Measurements from ENCODE around the gene RHOA.

Gene RHOA

DNA sequence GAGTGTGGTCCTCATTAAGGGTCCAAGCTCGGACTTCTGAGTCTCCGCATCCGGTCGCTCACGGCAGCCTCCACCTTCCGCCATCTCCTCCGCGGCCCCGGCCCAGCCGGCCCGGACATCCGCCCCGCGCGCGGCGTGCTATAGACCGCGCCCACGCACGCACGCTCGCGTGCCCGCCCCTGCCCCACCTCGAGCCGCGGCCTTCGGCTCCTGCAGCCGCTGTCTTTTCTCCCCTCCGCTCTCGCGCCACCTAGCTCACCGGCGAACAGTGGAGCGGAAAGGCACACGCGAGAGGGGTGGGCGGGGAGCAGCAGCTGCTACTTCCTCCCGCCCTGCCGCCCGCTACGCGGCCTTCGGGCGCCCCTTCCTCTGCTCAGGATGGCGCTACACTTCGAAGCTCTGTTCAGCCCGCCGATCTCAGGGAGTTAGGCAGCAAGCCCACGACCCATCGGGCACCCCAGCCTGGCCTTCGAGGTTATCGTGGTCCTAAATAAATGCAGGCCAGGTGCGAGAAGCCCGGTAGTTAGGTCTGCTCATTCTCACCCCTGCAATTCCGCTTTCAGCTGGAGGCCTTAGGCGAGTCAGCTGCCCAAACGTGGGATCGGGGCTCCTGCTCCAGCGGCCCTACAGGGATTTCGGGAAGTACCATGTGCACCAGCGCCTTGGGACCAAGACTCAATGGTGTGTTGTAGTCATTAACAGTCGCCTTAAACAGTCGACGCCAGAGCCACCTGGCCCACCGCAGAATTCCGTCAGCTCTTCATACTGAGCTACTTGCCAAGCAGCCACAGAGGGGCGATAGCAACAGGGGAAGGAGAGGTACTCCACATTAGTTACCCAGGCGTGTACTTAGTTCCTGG, 71.6 kb downstream of the RHOA start, which contains the start of gene USP4 (continued):
- TF ChIP-seq, protein P1, sequence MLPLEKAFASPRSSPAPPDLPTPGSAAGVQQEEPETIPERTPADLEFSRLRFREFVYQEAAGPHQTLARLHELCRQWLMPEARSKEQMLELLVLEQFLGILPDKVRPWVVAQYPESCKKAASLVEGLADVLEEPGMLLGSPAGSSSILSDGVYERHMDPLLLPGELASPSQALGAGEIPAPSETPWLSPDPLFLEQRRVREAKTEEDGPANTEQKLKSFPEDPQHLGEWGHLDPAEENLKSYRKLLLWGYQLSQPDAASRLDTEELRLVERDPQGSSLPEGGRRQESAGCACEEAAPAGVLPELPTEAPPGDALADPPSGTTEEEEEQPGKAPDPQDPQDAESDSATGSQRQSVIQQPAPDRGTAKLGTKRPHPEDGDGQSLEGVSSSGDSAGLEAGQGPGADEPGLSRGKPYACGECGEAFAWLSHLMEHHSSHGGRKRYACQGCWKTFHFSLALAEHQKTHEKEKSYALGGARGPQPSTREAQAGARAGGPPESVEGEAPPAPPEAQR (tag by site-specific recombination; IDR thresholded peaks at IDR 0.05): no peak
- TF ChIP-seq, protein P2, sequence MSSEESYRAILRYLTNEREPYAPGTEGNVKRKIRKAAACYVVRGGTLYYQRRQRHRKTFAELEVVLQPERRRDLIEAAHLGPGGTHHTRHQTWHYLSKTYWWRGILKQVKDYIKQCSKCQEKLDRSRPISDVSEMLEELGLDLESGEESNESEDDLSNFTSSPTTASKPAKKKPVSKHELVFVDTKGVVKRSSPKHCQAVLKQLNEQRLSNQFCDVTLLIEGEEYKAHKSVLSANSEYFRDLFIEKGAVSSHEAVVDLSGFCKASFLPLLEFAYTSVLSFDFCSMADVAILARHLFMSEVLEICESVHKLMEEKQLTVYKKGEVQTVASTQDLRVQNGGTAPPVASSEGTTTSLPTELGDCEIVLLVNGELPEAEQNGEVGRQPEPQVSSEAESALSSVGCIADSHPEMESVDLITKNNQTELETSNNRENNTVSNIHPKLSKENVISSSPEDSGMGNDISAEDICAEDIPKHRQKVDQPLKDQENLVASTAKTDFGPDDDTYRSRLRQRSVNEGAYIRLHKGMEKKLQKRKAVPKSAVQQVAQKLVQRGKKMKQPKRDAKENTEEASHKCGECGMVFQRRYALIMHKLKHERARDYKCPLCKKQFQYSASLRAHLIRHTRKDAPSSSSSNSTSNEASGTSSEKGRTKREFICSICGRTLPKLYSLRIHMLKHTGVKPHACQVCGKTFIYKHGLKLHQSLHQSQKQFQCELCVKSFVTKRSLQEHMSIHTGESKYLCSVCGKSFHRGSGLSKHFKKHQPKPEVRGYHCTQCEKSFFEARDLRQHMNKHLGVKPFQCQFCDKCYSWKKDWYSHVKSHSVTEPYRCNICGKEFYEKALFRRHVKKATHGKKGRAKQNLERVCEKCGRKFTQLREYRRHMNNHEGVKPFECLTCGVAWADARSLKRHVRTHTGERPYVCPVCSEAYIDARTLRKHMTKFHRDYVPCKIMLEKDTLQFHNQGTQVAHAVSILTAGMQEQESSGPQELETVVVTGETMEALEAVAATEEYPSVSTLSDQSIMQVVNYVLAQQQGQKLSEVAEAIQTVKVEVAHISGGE (tag by site-specific recombination; conservative IDR thresholded peaks at IDR 0.05; ENCODE audit: low read depth): peak; percentile 57
- TF ChIP-seq, protein P3, sequence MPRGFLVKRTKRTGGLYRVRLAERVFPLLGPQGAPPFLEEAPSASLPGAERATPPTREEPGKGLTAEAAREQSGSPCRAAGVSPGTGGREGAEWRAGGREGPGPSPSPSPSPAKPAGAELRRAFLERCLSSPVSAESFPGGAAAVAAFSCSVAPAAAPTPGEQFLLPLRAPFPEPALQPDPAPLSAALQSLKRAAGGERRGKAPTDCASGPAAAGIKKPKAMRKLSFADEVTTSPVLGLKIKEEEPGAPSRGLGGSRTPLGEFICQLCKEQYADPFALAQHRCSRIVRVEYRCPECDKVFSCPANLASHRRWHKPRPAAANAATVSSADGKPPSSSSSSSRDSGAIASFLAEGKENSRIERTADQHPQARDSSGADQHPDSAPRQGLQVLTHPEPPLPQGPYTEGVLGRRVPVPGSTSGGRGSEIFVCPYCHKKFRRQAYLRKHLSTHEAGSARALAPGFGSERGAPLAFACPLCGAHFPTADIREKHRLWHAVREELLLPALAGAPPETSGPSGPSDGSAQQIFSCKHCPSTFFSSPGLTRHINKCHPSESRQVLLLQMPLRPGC (tag by site-specific recombination; IDR thresholded peaks at IDR 0.05): no peak
- TF ChIP-seq ZNF155 (tag by site-specific recombination; IDR thresholded peaks at IDR 0.05): no peak
- TF ChIP-seq, protein P4, sequence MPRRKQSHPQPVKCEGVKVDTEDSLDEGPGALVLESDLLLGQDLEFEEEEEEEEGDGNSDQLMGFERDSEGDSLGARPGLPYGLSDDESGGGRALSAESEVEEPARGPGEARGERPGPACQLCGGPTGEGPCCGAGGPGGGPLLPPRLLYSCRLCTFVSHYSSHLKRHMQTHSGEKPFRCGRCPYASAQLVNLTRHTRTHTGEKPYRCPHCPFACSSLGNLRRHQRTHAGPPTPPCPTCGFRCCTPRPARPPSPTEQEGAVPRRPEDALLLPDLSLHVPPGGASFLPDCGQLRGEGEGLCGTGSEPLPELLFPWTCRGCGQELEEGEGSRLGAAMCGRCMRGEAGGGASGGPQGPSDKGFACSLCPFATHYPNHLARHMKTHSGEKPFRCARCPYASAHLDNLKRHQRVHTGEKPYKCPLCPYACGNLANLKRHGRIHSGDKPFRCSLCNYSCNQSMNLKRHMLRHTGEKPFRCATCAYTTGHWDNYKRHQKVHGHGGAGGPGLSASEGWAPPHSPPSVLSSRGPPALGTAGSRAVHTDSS (tag by site-specific recombination; IDR thresholded peaks at IDR 0.05): no peak
- TF ChIP-seq ZNF133 (tag by site-specific recombination; IDR thresholded peaks at IDR 0.05): no peak; the same call in 1 of the 2 replicates
- no peak for TF ChIP-seq IKZF3 (tag by site-specific recombination; IDR thresholded peaks at IDR 0.05)
- TF ChIP-seq, protein P5, sequence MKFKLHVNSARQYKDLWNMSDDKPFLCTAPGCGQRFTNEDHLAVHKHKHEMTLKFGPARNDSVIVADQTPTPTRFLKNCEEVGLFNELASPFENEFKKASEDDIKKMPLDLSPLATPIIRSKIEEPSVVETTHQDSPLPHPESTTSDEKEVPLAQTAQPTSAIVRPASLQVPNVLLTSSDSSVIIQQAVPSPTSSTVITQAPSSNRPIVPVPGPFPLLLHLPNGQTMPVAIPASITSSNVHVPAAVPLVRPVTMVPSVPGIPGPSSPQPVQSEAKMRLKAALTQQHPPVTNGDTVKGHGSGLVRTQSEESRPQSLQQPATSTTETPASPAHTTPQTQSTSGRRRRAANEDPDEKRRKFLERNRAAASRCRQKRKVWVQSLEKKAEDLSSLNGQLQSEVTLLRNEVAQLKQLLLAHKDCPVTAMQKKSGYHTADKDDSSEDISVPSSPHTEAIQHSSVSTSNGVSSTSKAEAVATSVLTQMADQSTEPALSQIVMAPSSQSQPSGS (tag by site-specific recombination; IDR thresholded peaks at IDR 0.05; ENCODE audit: low read depth): no peak
- no peak for TF ChIP-seq ZNF311 (tag by site-specific recombination; IDR thresholded peaks at IDR 0.05; ENCODE audit: borderline replicate concordance)
- TF ChIP-seq, protein P6, sequence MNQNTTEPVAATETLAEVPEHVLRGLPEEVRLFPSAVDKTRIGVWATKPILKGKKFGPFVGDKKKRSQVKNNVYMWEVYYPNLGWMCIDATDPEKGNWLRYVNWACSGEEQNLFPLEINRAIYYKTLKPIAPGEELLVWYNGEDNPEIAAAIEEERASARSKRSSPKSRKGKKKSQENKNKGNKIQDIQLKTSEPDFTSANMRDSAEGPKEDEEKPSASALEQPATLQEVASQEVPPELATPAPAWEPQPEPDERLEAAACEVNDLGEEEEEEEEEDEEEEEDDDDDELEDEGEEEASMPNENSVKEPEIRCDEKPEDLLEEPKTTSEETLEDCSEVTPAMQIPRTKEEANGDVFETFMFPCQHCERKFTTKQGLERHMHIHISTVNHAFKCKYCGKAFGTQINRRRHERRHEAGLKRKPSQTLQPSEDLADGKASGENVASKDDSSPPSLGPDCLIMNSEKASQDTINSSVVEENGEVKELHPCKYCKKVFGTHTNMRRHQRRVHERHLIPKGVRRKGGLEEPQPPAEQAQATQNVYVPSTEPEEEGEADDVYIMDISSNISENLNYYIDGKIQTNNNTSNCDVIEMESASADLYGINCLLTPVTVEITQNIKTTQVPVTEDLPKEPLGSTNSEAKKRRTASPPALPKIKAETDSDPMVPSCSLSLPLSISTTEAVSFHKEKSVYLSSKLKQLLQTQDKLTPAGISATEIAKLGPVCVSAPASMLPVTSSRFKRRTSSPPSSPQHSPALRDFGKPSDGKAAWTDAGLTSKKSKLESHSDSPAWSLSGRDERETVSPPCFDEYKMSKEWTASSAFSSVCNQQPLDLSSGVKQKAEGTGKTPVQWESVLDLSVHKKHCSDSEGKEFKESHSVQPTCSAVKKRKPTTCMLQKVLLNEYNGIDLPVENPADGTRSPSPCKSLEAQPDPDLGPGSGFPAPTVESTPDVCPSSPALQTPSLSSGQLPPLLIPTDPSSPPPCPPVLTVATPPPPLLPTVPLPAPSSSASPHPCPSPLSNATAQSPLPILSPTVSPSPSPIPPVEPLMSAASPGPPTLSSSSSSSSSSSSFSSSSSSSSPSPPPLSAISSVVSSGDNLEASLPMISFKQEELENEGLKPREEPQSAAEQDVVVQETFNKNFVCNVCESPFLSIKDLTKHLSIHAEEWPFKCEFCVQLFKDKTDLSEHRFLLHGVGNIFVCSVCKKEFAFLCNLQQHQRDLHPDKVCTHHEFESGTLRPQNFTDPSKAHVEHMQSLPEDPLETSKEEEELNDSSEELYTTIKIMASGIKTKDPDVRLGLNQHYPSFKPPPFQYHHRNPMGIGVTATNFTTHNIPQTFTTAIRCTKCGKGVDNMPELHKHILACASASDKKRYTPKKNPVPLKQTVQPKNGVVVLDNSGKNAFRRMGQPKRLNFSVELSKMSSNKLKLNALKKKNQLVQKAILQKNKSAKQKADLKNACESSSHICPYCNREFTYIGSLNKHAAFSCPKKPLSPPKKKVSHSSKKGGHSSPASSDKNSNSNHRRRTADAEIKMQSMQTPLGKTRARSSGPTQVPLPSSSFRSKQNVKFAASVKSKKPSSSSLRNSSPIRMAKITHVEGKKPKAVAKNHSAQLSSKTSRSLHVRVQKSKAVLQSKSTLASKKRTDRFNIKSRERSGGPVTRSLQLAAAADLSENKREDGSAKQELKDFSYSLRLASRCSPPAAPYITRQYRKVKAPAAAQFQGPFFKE (tag by site-specific recombination; IDR thresholded peaks at IDR 0.05; ENCODE audit: borderline replicate concordance): no peak
- TF ChIP-seq, protein P7, sequence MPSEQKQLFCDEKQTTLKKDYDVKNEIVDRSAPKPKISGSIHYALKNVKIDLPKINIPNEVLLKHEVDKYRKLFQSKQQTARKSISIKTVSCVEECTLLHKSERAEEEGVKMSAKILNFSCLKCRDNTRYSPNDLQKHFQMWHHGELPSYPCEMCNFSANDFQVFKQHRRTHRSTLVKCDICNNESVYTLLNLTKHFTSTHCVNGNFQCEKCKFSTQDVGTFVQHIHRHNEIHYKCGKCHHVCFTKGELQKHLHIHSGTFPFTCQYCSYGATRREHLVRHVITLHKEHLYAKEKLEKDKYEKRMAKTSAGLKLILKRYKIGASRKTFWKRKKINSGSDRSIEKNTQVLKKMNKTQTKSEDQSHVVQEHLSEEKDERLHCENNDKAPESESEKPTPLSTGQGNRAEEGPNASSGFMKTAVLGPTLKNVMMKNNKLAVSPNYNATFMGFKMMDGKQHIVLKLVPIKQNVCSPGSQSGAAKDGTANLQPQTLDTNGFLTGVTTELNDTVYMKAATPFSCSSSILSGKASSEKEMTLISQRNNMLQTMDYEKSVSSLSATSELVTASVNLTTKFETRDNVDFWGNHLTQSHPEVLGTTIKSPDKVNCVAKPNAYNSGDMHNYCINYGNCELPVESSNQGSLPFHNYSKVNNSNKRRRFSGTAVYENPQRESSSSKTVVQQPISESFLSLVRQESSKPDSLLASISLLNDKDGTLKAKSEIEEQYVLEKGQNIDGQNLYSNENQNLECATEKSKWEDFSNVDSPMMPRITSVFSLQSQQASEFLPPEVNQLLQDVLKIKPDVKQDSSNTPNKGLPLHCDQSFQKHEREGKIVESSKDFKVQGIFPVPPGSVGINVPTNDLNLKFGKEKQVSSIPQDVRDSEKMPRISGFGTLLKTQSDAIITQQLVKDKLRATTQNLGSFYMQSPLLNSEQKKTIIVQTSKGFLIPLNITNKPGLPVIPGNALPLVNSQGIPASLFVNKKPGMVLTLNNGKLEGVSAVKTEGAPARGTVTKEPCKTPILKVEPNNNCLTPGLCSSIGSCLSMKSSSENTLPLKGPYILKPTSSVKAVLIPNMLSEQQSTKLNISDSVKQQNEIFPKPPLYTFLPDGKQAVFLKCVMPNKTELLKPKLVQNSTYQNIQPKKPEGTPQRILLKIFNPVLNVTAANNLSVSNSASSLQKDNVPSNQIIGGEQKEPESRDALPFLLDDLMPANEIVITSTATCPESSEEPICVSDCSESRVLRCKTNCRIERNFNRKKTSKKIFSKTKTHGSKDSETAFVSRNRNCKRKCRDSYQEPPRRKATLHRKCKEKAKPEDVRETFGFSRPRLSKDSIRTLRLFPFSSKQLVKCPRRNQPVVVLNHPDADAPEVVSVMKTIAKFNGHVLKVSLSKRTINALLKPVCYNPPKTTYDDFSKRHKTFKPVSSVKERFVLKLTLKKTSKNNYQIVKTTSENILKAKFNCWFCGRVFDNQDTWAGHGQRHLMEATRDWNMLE (tag by site-specific recombination; conservative IDR thresholded peaks at IDR 0.05; ENCODE audit: low read depth): no peak
- TF ChIP-seq ZBTB7A (tag by site-specific recombination; IDR thresholded peaks at IDR 0.05; ENCODE audit: low read depth): no peak
- TF ChIP-seq, protein P8, sequence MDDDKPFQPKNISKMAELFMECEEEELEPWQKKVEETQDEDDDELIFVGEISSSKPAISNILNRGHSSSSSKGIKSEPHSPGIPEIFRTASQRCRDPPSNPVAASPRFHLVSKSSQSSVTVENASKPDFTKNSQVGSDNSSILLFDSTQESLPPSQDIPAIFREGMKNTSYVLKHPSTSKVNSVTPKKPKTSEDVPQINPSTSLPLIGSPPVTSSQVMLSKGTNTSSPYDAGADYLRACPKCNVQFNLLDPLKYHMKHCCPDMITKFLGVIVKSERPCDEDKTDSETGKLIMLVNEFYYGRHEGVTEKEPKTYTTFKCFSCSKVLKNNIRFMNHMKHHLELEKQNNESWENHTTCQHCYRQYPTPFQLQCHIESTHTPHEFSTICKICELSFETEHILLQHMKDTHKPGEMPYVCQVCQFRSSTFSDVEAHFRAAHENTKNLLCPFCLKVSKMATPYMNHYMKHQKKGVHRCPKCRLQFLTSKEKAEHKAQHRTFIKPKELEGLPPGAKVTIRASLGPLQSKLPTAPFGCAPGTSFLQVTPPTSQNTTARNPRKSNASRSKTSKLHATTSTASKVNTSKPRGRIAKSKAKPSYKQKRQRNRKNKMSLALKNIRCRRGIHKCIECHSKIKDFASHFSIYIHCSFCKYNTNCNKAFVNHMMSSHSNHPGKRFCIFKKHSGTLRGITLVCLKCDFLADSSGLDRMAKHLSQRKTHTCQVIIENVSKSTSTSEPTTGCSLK (tag by site-specific recombination; IDR thresholded peaks at IDR 0.05): no peak

Data from HEK293 (cell line).